NCI-H524 (cell line): Measurements from ENCODE around the gene CABS1.

ENCODE experiments used
- DNase-seq, 2 experiments: peaks; one replicate each; lab custom pipeline; 2025; lab: John Stamatoyannopoulos, UW

Gene CABS1

DNA sequence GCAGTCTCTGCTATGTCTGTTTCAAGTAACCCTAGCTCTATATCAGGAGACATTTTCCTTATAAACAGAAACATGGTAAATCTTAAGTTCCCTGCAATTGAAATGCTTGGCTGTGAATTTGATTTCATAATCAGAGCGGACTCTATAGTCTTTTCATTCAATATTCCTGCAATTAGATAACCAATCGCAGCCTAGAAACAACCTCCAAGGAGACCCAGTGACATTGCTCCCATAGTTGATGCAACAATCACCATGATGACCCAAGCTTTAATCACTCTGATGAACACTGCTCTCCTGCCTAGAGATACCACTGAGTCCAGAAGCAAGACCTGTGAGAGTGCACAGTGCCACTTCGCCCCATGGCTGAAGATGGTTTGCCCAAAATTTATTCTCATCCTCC is at the start of gene CABS1:
Gene CABS1, plus strand, starts transcription at position 301 of the 400 bp plus-strand sequence. Its CDS starts 59 bp downstream, at position 360.
- no peak for DNase-seq

DNA sequence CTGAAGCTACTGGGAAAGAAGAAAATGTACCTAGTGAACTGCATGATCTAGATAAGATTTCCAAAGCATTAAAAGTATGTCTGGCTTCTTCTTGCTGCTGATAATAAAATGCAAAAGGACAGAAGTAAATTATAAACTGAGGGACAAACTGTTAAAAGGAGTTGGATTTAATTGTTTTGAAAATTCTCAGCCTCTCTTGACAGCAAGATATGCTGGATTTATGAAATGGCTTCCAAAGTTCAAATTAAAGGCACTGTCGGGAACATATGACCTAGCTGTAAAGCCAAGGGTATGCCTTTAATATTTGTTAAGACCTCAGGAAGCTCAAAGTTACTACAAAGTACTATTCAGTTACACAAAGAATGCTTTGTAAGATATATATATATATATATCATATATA is 46.1 kb upstream of the CABS1 start:
- no peak for DNase-seq

DNA sequence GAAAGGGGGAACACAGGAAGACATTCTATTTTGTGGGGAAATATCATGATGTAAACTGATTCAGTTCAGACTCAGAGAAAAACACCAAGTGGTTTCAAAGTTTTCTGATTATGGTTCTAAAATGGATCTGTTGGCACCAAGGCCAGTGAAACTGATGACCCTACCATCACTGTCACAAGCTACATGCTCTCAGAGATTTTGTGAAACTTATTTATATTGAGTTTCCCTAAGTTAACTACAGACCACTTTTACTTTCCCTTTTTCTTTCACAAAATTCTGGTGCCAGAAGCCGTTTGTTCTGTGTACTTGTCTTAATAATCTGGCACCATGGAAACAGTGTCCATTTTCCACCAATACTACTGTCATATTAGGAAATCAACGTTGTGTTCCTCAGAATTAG is 43.4 kb upstream of the CABS1 start:
- no peak for DNase-seq

GRCh38 chr4:70297576-70297975 is 37.2 kb upstream of the CABS1 start:
- no peak for DNase-seq

DNA sequence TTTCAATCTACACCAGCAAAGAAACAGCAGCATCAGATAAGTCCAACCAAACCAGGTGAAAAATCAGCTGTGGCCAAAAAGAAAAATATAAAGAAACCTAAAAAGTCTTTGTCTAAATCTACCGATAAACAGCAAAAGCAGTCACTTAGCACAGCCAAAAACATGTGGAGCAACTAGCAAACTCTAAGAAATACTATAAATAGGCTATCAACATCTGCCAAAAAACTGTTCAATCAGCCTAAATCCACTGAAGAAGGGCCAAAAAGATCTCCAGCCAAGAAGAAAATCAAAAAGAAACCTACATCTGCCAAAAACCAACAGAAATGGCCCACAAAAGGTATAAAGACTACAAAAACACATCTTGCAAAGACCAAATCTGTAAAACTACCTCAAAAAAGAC is 36.7 kb upstream of the CABS1 start:
- no peak for DNase-seq

GRCh38 chr4:70299643-70300042 is 35.1 kb upstream of the CABS1 start:
- DNase-seq, result no peak

DNA sequence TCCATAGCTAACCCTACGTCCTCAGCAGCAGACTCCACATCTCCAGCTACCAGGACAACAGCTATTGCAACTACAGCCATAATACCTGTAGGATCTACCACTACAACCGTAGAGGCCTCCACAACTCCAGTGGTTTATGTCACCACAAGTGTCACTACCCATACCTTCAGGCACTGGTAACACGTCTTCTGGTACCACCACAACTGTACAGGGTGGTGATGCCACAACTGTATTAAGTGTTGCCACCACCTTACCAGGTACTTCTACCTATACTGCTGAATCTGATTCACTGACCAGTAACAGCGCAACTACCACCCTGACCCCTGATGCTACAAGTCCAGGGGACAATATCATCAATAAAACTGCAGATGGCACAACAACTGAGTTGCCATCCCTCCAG is 34.6 kb upstream of the CABS1 start:
- no peak for DNase-seq

DNA sequence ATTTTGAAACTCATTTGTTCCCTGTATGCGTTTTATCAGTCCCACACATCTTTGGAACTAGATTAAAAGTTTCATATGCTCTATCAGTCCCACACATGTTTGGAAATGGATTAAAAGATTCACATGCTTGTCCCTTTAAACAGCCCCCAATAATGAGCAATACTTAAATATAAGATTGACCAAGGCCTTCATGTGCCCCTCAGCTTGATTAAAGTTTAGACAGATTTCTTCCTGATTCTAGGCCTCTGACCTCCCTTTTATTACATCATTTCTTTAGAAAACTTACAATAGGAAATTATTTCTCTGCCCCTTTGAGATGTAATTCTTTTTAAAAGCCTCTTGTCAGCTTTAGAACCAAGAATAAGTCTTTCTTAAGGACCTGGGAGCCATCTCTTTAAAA is 31.7 kb upstream of the CABS1 start:
- DNase-seq, result no peak

- no peak for DNase-seq
Measured at GRCh38 chr4:70305601-70306000, 29.2 kb upstream of the CABS1 start.

DNA sequence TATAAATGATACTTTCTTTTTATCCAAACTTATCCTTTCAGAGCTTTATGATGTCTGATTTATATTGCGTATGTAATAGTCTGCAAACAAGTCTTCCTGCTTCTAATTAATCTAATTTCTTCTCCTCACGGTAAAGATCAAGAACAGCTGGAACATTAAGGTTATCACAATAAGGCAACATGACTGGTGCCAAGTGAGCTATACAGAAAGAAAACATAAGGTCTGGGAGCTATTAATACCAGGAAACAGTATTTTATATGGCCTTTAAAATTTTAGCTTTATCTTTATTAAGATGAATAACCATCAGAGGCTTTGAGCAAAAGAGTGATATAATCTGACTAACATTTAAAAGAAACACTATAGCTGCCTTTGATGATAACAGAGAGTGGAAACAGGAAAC is 28.7 kb upstream of the CABS1 start:
- no peak for DNase-seq

- DNase-seq, result no peak
Measured at GRCh38 chr4:70313736-70314135, 21.0 kb upstream of the CABS1 start.

- no peak for DNase-seq
Measured at GRCh38 chr4:70315928-70316327, 18.9 kb upstream of the CABS1 start.

DNA sequence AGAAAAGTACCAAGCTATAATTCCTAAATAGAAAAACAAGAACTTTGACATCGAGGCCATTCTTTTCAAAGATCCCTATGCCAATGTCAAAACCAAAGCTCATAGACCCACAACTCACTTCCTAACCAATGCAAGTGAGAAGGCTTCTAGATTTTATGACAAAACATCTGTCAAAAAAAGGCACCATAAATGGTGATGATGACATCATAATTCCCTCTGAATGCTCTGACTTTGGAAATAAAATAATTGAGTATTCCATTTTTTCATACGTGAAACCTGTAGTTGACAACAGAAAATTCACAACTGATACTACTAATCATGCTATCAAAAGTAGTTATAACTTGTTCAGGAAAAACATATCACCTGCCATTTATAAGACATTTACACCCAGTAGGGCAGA is 8.7 kb upstream of the CABS1 start:
- DNase-seq, result no peak

DNA sequence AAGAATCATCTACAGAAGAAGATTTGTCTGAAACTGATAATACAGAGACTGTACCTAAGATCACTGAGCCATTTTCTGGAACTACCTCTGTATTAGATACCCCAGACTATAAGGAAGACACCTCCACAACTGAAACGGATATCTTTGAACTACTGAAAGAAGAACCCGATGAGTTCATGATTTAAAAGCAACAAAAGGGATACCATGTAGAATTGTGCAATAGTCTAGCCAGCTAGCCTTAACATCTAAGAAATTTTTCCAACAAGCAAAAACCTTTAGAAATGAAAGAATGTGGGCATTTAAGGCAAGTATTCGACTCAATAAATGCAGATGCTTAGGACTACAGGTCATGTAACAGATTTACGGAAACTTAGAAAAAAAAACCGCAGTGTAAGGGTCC is 1.3 kb downstream of the CABS1 start:
- DNase-seq, result no peak

DNA sequence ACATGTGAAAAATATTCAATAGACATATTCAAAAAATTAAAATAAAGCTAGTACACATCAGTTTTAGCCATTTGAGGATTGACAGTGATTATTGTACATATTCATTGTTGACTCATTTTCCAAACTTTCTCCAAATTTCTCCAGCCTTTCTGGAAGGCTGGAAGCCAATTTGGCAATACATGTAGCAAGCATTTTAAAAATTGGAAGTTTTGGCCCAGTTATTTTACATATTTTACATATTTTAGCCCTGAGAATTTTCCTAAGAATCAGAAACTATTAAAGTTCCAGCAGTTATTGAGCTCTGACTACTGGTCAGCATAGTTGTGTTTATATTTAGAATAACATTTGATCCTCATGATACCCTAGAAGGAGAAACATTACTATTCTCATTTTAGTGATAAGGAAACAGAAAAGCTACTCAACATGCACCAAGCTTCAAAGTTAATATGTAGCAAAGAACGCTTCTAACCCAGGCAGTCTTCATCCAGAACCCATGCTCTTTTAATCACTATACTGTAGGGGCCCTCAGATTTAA is 3.2 kb downstream of the CABS1 start:
- DNase-seq, result no peak

DNA sequence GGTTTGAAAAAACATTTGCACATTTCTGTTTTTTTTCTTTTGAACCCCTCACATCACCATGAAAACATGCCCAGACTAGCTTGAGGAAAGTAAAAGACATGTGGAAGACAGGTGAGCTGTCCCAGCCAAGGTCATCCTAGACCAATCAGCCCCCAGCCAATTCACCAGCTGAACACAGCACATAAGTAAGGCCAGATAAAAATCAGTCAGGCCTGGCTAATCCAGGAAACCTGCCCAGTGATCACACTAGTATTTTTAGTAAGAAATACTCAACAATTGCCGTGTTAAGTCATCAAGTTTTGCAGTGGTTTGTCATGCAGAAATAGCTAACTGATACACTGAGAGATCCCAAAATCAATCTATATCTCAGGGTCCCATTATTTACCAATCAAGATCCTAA is 21.4 kb downstream of the CABS1 start:
- DNase-seq, result no peak

DNA sequence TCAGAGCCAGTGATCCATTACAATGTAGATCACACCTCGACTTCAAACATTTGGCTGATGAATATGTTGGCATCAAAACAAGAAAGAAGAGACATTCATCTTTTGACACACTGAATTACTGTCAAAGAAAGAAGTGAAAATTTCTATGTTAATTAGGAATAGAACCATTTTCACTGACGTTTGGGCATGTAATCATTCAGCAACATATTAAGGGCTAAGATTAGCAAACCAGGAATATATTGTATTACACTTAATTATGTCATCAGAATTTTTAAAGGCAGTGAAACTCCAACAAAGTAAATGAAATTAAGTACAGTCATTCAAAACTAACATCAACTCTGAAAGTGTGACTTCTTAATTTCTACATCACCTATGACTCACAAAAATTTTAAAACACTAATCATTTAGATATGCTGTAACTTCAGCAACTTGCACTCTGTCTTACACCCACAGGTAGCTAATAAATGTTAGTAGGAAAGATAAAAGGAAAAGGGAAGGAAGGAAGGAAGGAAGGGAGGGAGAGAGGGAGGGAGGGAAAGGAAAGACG is 24.4 kb downstream of the CABS1 start:
- DNase-seq, result no peak

- DNase-seq, result no peak
Measured at GRCh38 chr4:70360460-70360859, 25.7 kb downstream of the CABS1 start, which contains the start of gene SMR3A. Gene SMR3A (plus strand): TSS chr4:70360760. CDS start chr4:70362116, 1,356 bp downstream.

GRCh38 chr4:70364002-70364401 is 29.2 kb downstream of the CABS1 start:
- DNase-seq, result no peak

DNA sequence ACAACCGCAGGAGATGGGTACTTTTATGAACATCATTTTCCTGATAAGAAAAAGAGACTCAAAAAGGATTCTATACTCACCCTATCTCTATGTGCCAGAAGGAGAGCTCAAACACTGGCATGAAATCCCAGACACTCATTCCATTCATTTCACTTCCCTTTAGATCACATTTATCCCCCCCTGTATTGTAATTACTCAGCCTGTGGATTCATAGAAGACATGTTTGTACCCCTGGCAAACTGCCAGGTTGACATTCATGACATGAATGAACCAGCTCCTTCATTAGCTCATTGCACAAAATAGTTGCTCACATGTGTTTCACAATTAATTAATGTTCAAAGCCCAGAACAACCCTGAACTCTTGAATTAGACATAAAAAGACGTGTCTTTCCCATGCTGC is 30.7 kb downstream of the CABS1 start:
- DNase-seq, result no peak

DNA sequence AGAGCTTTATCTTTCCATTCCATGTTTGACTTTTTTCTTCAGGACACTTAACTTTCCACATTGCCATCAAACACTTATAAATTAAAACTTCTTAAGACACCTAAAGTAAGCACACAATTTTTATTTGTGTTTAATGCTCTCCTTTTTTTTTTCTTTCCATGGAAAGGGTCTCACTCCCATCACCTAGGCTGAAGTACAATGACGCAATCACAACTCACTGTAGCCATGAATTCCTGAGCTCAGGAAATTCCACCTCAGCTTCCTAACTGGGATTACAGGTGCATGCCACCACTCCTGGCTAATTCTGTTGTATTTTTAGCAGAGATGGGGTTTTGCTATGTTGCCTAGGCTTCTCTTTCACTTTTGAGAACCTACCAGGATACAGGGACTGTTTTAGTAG is 33.0 kb downstream of the CABS1 start:
- DNase-seq, result no peak

GRCh38 chr4:70371987-70372386 is 37.2 kb downstream of the CABS1 start:
- DNase-seq, result no peak

DNA sequence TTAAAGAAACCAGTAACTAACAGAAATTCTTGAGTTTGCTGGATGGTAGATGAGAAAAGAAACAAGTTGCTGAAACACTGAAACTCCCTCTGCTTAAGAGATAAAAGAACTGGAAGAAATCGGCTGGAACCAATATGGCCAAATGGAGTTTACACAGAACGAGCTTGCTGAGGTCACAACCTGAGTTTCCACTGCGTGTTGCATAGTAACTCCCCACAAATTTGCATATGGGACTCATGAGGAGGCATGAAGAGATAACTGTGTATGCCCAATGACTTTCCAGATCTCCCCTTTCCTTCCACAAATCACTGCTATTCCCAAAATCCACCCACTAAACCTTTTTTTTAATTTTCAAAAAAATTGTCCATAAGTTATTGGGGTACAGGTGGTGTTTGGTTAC is 38.0 kb downstream of the CABS1 start:
- DNase-seq, result no peak

- peak in 1 of 2 experiments; percentile 19 for DNase-seq
Measured at GRCh38 chr4:70380578-70380977, 45.8 kb downstream of the CABS1 start.
